B cell (primary cell): ENCODE measurements around the gene SPRR2G. TPM values are rescaled to one million over a fixed set of nuclear protein-coding genes. Genes with fewer than 3 reads are reported as not detected.
"Not testable (repeated sequence)": the region's sequence is repeated elsewhere in the genome, so short reads cannot be mapped to it uniquely, and the experiment has no call there.

Experiments
- ATAC-seq: fragments of 200-7000 bp; cut with Tn5 transposase; one replicate; pipeline ENCODE4 v1.10.0; 2021; ENCODE audit warnings: low read depth, mild to moderate bottlenecking, moderate number of reproducible peaks, moderate library complexity
- CTCF ChIA-PET: fragments of 350-600 bp; sonication (Branson Sonifier 250); formaldehyde crosslinking; loops from one replicate; lab custom pipeline; 2021; ENCODE audit warnings: antibody characterized with exemption, inconsistent platforms; lab: Charles Lee
- POLR2A ChIA-PET: fragments of 350-600 bp; sonication (Branson Sonifier 250); formaldehyde crosslinking; loops from one replicate; lab custom pipeline; 2021; ENCODE audit warnings: antibody characterized with exemption; lab: Charles Lee
- DNase-seq: peaks from one replicate; pipeline ENCODE4 v3.0.0; 2013
- H2AFZ ChIP-seq: 2 replicates; pipeline ENCODE4 v1.6.1; 2012; ENCODE audit warnings: mild to moderate bottlenecking, low read depth, low read length; ENCODE audit not compliant: insufficient read depth, poor library complexity, severe bottlenecking
- H3K27ac ChIP-seq, 2 donors: 1 replicate in 1 of 2; 2 replicates in 1 of 2; pipeline ENCODE4 v1.5.1; 2012 to 2013; ENCODE audit warnings: low read length in 2 of 2, mild to moderate bottlenecking in 2 of 2, moderate library complexity in 1 of 2
- H3K27me3 ChIP-seq, 4 experiments: fragments of 200-600 bp in 1 of 4; sonication (generic) in 1 of 4; replicated peaks in 1 of 4; 1 replicate in 2 of 4; 2 replicates in 2 of 4; pipeline versions ENCODE4 v1.6.1 to v1.7.0; 2013 to 2016; ENCODE audit warnings: low read length in 3 of 4, mild to moderate bottlenecking in 2 of 4, mixed read lengths in 1 of 4, moderate library complexity in 1 of 4; ENCODE audit not compliant: insufficient read depth in 4 of 4, control insufficient read depth in 3 of 4; ENCODE audit errors: control extremely low read depth in 1 of 4
- H3K36me3 ChIP-seq, 2 experiments: replicated peaks in 1 of 2; 1 replicate in 1 of 2; 2 replicates in 1 of 2; pipeline versions ENCODE4 v1.6.1 to v1.7.1; 2013; ENCODE audit warnings: low read length in 1 of 2; ENCODE audit not compliant: insufficient read depth in 2 of 2, control insufficient read depth in 1 of 2; ENCODE audit errors: control extremely low read depth in 1 of 2, extremely low read depth in 1 of 2
- H3K4me1 ChIP-seq, 2 donors: fragments of 200-600 bp in 1 of 2; sonication (generic) in 1 of 2; 1 replicate in 1 of 2; 2 replicates in 1 of 2; pipeline versions ENCODE4 v1.5.1 to v1.6.1; 2013 to 2017; ENCODE audit warnings: low read length in 2 of 2; ENCODE audit not compliant: control insufficient read depth in 2 of 2, insufficient read depth in 2 of 2
- H3K4me2 ChIP-seq: replicated peaks from 2 replicates; pipeline ENCODE3; 2012; ENCODE audit warnings: mild to moderate bottlenecking, low read depth, low read length; ENCODE audit not compliant: poor library complexity, severe bottlenecking
- H3K4me3 ChIP-seq, 5 experiments: fragments of 200-600 bp in 1 of 5; sonication (generic) in 1 of 5; 1 replicate in 3 of 5; 2 replicates in 2 of 5; pipeline versions ENCODE4 v1.5.1 to v1.7.0; 2011 to 2016; ENCODE audit warnings: low read length in 4 of 5, mild to moderate bottlenecking in 4 of 5, low read depth in 2 of 5, control low read depth in 1 of 5, moderate library complexity in 1 of 5; ENCODE audit not compliant: insufficient read depth in 1 of 5; ENCODE audit errors: control extremely low read depth in 1 of 5, extremely low read depth in 1 of 5
- H3K79me2 ChIP-seq: fragments of 200-600 bp; sonication (generic); one replicate; pipeline ENCODE4 v1.6.0; 2016; ENCODE audit warnings: low read length; ENCODE audit not compliant: control insufficient read depth, insufficient read depth
- H3K9ac ChIP-seq: fragments of 200-600 bp; sonication (generic); 2 replicates; pipeline ENCODE4 v1.6.1; 2017; ENCODE audit warnings: mild to moderate bottlenecking, low read length, moderate library complexity
- H3K9me3 ChIP-seq, 3 donors: one replicate each; pipeline versions ENCODE4 v1.6.1 to v1.7.1; 2013; ENCODE audit warnings: low read length in 2 of 3; ENCODE audit not compliant: control insufficient read depth in 2 of 3, insufficient read depth in 1 of 3; ENCODE audit errors: control extremely low read depth in 1 of 3
- H4K20me1 ChIP-seq: 2 replicates; pipeline ENCODE4 v1.6.0; 2012; ENCODE audit warnings: mild to moderate bottlenecking, low read length; ENCODE audit not compliant: insufficient read depth, control insufficient read depth, poor library complexity, severe bottlenecking
- H3K27ac Mint-ChIP-seq: one replicate; pipeline ENCODE4 v1.8.0; 2021; ENCODE audit warnings: mixed read lengths
- H3K27me3 Mint-ChIP-seq: one replicate; pipeline ENCODE4 v1.8.0; 2021; ENCODE audit warnings: mixed read lengths
- H3K4me1 Mint-ChIP-seq: one replicate; pipeline ENCODE4 v1.8.0; 2021; ENCODE audit warnings: mixed read lengths
- H3K4me3 Mint-ChIP-seq: one replicate; pipeline ENCODE4 v1.8.0; 2021; ENCODE audit warnings: mixed read lengths
- H3K9me3 Mint-ChIP-seq: one replicate; pipeline ENCODE4 v1.8.0; 2022; ENCODE audit warnings: mixed read lengths; ENCODE audit not compliant: insufficient read depth
- CTCF ChIP-seq: fragments of 200-600 bp; IDR thresholded peaks from one replicate; pipeline ENCODE4 v1.8.0; 2022; ENCODE audit warnings: antibody characterized with exemption, mild to moderate bottlenecking
- EZH2 ChIP-seq: IDR thresholded peaks from 2 replicates; pipeline ENCODE4 v1.6.1; 2012; ENCODE audit warnings: borderline replicate concordance, low read depth, mild to moderate bottlenecking, moderate library complexity, low read length; ENCODE audit not compliant: insufficient read depth, poor library complexity, severe bottlenecking
- WGBS: methylation state at CpG from one replicate; pipeline ENCODE4 v1.1.5; 2013; ENCODE audit warnings: missing lambda C conversion rate; ENCODE audit not compliant: insufficient coverage; 5-methylcytosine and 5-hydroxymethylcytosine counted together
- intact Hi-C: fragments of 100-400 bp; cut with micrococcal nuclease; formaldehyde crosslinking; loops from one replicate; pipeline ENCODE4 v1.10.0; 2022
- polyA plus RNA-seq: library from polyadenylated mRNA; depleted of rRNA; stranded (reverse); fragments of >200 nt; gene quantifications from 2 replicates; pipeline ENCODE4 v1.2.3, GENCODE V29; 2012
- total RNA-seq, 2 donors: library from RNA; stranded (reverse); fragments of 120-200 nt in 1 of 2; gene quantifications; 1 replicate in 1 of 2; 2 replicates in 1 of 2; pipeline versions ENCODE4 v1.2.3 to v1.2.4, GENCODE V29; 2013 to 2022

SPRR2G gene
- total and polyA plus RNA-seq, 2 donors (not counting 1 experiment from before 2014, with no cell fraction given) = not detected

- no peak overlapping the region for H3K9ac ChIP-seq
- DNase-seq = no peak
- no peaks in the 10 kb centered on the region for H3K36me3 ChIP-seq
- 69% methylated on average over 2 of the region's 3 CpGs for WGBS
- H3K4me1 ChIP-seq = no peaks in the 10 kb centered on the region
- H2AFZ ChIP-seq = no peak overlapping the region
- no peak overlapping the region for H3K4me3 ChIP-seq
- ChIA-PET CTCF (no interaction called here), POLR2A (no interaction called here)
- H3K27me3 ChIP-seq = peaks cover 0 to 10% (median 3%) of the 10 kb centered on the region in 4 experiments
- Mint-ChIP-seq H3K4me3 (no peak overlapping the region), H3K4me1 (no peaks in the 10 kb centered on the region), H3K27me3 (peaks cover 30% of the 10 kb centered on the region), H3K27ac (no peak overlapping the region), H3K9me3 (peaks cover 2% of the 10 kb centered on the region)
- H3K79me2 ChIP-seq = no peaks in the 10 kb centered on the region
- H3K9me3 ChIP-seq = peaks cover 0 to 3% (median 1%) of the 10 kb centered on the region in 3 donors
- H4K20me1 ChIP-seq = no peaks in the 10 kb centered on the region
- TF ChIP-seq CTCF = no peak
- no peak for TF ChIP-seq EZH2
- H3K27ac ChIP-seq = no peak overlapping the region
- intact Hi-C loops = no loop called here
- no peak for ATAC-seq
- no peak overlapping the region for H3K4me2 ChIP-seq
Observed at GRCh38 chr1:153119491-153119971, 31.2 kb downstream of the SPRR2G start.

GRCh38 chr1:153115264-153115663 lies 35.4 kb downstream of the SPRR2G start:
- H2AFZ ChIP-seq = not testable (repeated sequence)

More at GRCh38 chr1:153115264-153115663, 35.4 kb downstream of the SPRR2G start:
- H3K4me1 Mint-ChIP-seq, H3K36me3 ChIP-seq, H3K79me2 ChIP-seq, H3K9me3 ChIP-seq, H3K9me3 Mint-ChIP-seq, H3K4me3 ChIP-seq, POLR2A ChIA-PET, H3K4me2 ChIP-seq, H3K27ac Mint-ChIP-seq, H3K27ac ChIP-seq, CTCF ChIA-PET, H4K20me1 ChIP-seq, H3K9ac ChIP-seq, H3K27me3 ChIP-seq, DNase-seq, intact Hi-C loops, H3K4me3 Mint-ChIP-seq, H3K4me1 ChIP-seq, ATAC-seq: not testable (repeated sequence)
- peaks cover 28% of the 10 kb centered on the region for H3K27me3 Mint-ChIP-seq
